GM12878 (cell line): ENCODE results near the gene DCBLD2.

Experiments
- CREM ChIP-seq: IDR thresholded peaks from 2 replicates; pipeline ENCODE4 v1.6.1; 2014; ENCODE audit warnings: antibody characterized with exemption, low read depth
- CTCF ChIP-seq, 3 experiments: IDR thresholded peaks in 2 of 3; conservative IDR thresholded peaks in 1 of 3; 2 replicates each; pipeline ENCODE4 v1.5.1; 2011; ENCODE audit warnings: low read depth in 3 of 3, low read length in 3 of 3, mild to moderate bottlenecking in 3 of 3, control low read depth in 2 of 3, moderate library complexity in 2 of 3, inconsistent platforms in 1 of 3, mixed read lengths in 1 of 3; ENCODE audit not compliant: control insufficient read depth in 2 of 3, insufficient read depth in 1 of 3; ENCODE audit errors: extremely low read depth in 1 of 3
- EZH2 ChIP-seq: IDR thresholded peaks from 2 replicates; pipeline ENCODE4 v1.6.1; 2012; ENCODE audit warnings: low read depth, mild to moderate bottlenecking, control low read depth, inconsistent platforms, low read length, borderline replicate concordance; ENCODE audit not compliant: control insufficient read depth
- KAT2A ChIP-seq: conservative IDR thresholded peaks from 2 replicates; pipeline ENCODE4 v1.6.1; 2011; ENCODE audit warnings: low read depth, low read length; ENCODE audit not compliant: control insufficient read depth
- MYC ChIP-seq: IDR thresholded peaks from 2 replicates; pipeline ENCODE4 v1.6.1; 2011; ENCODE audit warnings: mild to moderate bottlenecking, low read length, moderate library complexity, inconsistent platforms; ENCODE audit not compliant: insufficient read depth, insufficient replicate concordance, insufficient read length, severe bottlenecking
- NFYB ChIP-seq: IDR thresholded peaks from 2 replicates; pipeline ENCODE4 v1.6.1; 2011; ENCODE audit warnings: low read depth, mild to moderate bottlenecking, low read length, improper control_type of control experiment, moderate library complexity; ENCODE audit not compliant: insufficient read depth
- RCOR1 ChIP-seq: conservative IDR thresholded peaks from 2 replicates; pipeline ENCODE4 v1.6.1; 2012; ENCODE audit warnings: low read depth, low read length, improper control_type of control experiment
- REST ChIP-seq: IDR thresholded peaks from 2 replicates; pipeline ENCODE4 v1.6.1; 2012; ENCODE audit warnings: mild to moderate bottlenecking, low read depth, low read length
- TARDBP ChIP-seq: IDR thresholded peaks from 2 replicates; pipeline ENCODE4 v1.6.1; 2016; ENCODE audit warnings: borderline replicate concordance
- ZBTB40 ChIP-seq: fragments of 450-650 bp; IDR thresholded peaks from 2 replicates; pipeline ENCODE4 v1.6.1; 2016; ENCODE audit warnings: mild to moderate bottlenecking, moderate library complexity, borderline replicate concordance

- TF ChIP-seq ZBTB40 (no peak), CTCF (IDR thresholded peaks at IDR 0.05 in 2 of 3, conservative IDR thresholded peaks at IDR 0.05 in 1 of 3; ENCODE audit: control insufficient read depth in 2 of 3, extremely low read depth in 1 of 3, insufficient read depth in 1 of 3, low read depth in 3 of 3, low read length in 3 of 3) (no peak), MYC (no peak), CREM (no peak), REST (no peak), EZH2 (no peak), RCOR1 (no peak), TARDBP (no peak), NFYB (no peak), KAT2A (no peak)
Measured at GRCh38 chr3:98893740-98894139, 7.8 kb downstream of the DCBLD2 start.
